ENCODE results near the gene RNASET2. TPM values are rescaled to one million over a fixed set of nuclear protein-coding genes. Genes with fewer than 3 reads are reported as not detected.
"Not testable (repeated sequence)": the region's sequence is repeated elsewhere in the genome, so short reads cannot be mapped to it uniquely, and the experiment has no call there.

Gene RNASET2
- total RNA-seq, 1 donor from 2014 or later: 51.9 TPM

GRCh38 chr6:166898910-166899309 lies 57.4 kb downstream of the RNASET2 start:
- Histone ChIP-seq H3K36me3 (no peaks in the 10 kb centered on the region), H3K27ac (no peak overlapping the region), H3K4me3 (no peak overlapping the region), H3K27me3 (no peaks in the 10 kb centered on the region), H3K9me3 (no peaks in the 10 kb centered on the region), H3K4me1 (no peaks in the 10 kb centered on the region)
- TF ChIP-seq CTCF (IDR thresholded peaks at IDR 0.05): no peak
- intact Hi-C loops (cut with DNase I): no loop called here
- no peak for DNase-seq (ENCODE audit: low spot score in 2 of 2)

- H3K9me3 ChIP-seq; H3K27ac ChIP-seq; H3K4me3 ChIP-seq; H3K4me1 ChIP-seq; DNase-seq (ENCODE audit: low spot score in 2 of 2); H3K27me3 ChIP-seq; H3K36me3 ChIP-seq; intact Hi-C loops (cut with DNase I): not testable (repeated sequence)
Observed at GRCh38 chr6:166894614-166895013, 61.7 kb downstream of the RNASET2 start.

GRCh38 chr6:166892472-166892871 lies 63.9 kb downstream of the RNASET2 start:
- intact Hi-C loops (cut with DNase I); H3K27ac ChIP-seq; H3K4me3 ChIP-seq; H3K9me3 ChIP-seq; H3K27me3 ChIP-seq; H3K4me1 ChIP-seq; H3K36me3 ChIP-seq; DNase-seq (ENCODE audit: low spot score in 2 of 2): not testable (repeated sequence)

- H3K9me3 ChIP-seq; H3K4me1 ChIP-seq; H3K27ac ChIP-seq; H3K36me3 ChIP-seq; DNase-seq (ENCODE audit: low spot score in 2 of 2); intact Hi-C loops (cut with DNase I); H3K27me3 ChIP-seq; H3K4me3 ChIP-seq: not testable (repeated sequence)
Observed at GRCh38 chr6:166886773-166887172, 69.6 kb downstream of the RNASET2 start.

- H3K36me3 ChIP-seq; H3K4me1 ChIP-seq; H3K27me3 ChIP-seq; DNase-seq (ENCODE audit: low spot score in 2 of 2); H3K9me3 ChIP-seq; intact Hi-C loops (cut with DNase I); H3K4me3 ChIP-seq; H3K27ac ChIP-seq: not testable (repeated sequence)
Observed at GRCh38 chr6:166884958-166885357, 71.4 kb downstream of the RNASET2 start.

GRCh38 chr6:166879594-166879993 lies 76.8 kb downstream of the RNASET2 start:
- no peak overlapping the region for H3K4me3 ChIP-seq
- TF ChIP-seq CTCF (IDR thresholded peaks at IDR 0.05): no peak
- no peaks in the 10 kb centered on the region for H3K27me3 ChIP-seq
- H3K9me3 ChIP-seq: no peaks in the 10 kb centered on the region
- H3K4me1 ChIP-seq: no peaks in the 10 kb centered on the region
- no peak for DNase-seq (ENCODE audit: low spot score in 2 of 2)
- intact Hi-C loops (cut with DNase I): no loop called here
- no peaks in the 10 kb centered on the region for H3K36me3 ChIP-seq
- H3K27ac ChIP-seq: no peak overlapping the region

Other genes with a start within 250 kb of the RNASET2 start
- 10.7 TPM for gene CEP43, start 42.8 kb upstream of the RNASET2 start, total RNA-seq
- not detected for gene CCR6, start 166.5 kb upstream of the RNASET2 start, total RNA-seq
- gene GPR31, start 201.4 kb upstream of the RNASET2 start, total RNA-seq: not detected